HTR-8/SVneo (cell line): ENCODE results near the gene POU2F1.

ENCODE experiments used
- DNase-seq: peaks from one replicate; pipeline ENCODE4 v3.0.0; 2011; ENCODE audit warnings: low spot score, mixed read lengths; ENCODE audit not compliant: insufficient read length
- FAIRE-seq: peaks from 2 replicates; lab custom pipeline; 2011; peaks lifted over from hg19 to GRCh38; lab: Jason Lieb, UNC

The POU2F1 gene

GRCh38 chr1:167404161-167404888, 183.6 kb downstream of the POU2F1 start:
- FAIRE-seq (no peak), DNase-seq (no peak)

GRCh38 chr1:167404908-167405307, 184.2 kb downstream of the POU2F1 start:
- DNase-seq (no peak), FAIRE-seq (no peak)

- DNase-seq (no peak), FAIRE-seq (no peak)
Observed at GRCh38 chr1:167408355-167408754, 187.7 kb downstream of the POU2F1 start.

- DNase-seq (no peak), FAIRE-seq (no peak)
Observed at GRCh38 chr1:167409183-167409582, 188.5 kb downstream of the POU2F1 start.

- no peak for DNase-seq
- no peak for FAIRE-seq
Observed at GRCh38 chr1:167412072-167412471, 191.4 kb downstream of the POU2F1 start.

- DNase-seq (no peak), FAIRE-seq (no peak)
Observed at GRCh38 chr1:167412920-167413319, 192.2 kb downstream of the POU2F1 start.

- FAIRE-seq (no peak), DNase-seq (no peak)
Observed at GRCh38 chr1:167413328-167413727, 192.6 kb downstream of the POU2F1 start.

- DNase-seq = no peak
- FAIRE-seq = no peak
Observed at GRCh38 chr1:167416506-167416905, 195.8 kb downstream of the POU2F1 start.

- FAIRE-seq = no peak
- DNase-seq = no peak
Observed at GRCh38 chr1:167418391-167418790, 197.7 kb downstream of the POU2F1 start.

- FAIRE-seq (no peak), DNase-seq (no peak)
Observed at GRCh38 chr1:167419245-167419644, 198.6 kb downstream of the POU2F1 start.

GRCh38 chr1:167420510-167420909, 199.8 kb downstream of the POU2F1 start:
- no peak for FAIRE-seq
- DNase-seq = no peak

- FAIRE-seq = no peak
Observed at GRCh38 chr1:167423684-167424619, 203.3 kb downstream of the POU2F1 start.

GRCh38 chr1:167425482-167425881, 204.8 kb downstream of the POU2F1 start:
- FAIRE-seq (no peak), DNase-seq (no peak)

More at GRCh38 chr1:167423684-167424619, 203.3 kb downstream of the POU2F1 start:
- no peak for DNase-seq

- DNase-seq = no peak
- no peak for FAIRE-seq
Observed at GRCh38 chr1:167426716-167427115, 206.0 kb downstream of the POU2F1 start.

GRCh38 chr1:167427848-167428247, 207.2 kb downstream of the POU2F1 start:
- FAIRE-seq (no peak), DNase-seq (no peak)

- FAIRE-seq (no peak), DNase-seq (no peak)
Observed at GRCh38 chr1:167428395-167428794, 207.7 kb downstream of the POU2F1 start.

GRCh38 chr1:167429612-167430011, 208.9 kb downstream of the POU2F1 start:
- DNase-seq (no peak), FAIRE-seq (no peak)

GRCh38 chr1:167430134-167430848, 209.6 kb downstream of the POU2F1 start:
- FAIRE-seq = no peak

GRCh38 chr1:167430849-167431242, 210.2 kb downstream of the POU2F1 start:
- DNase-seq (no peak), FAIRE-seq (no peak)

More at GRCh38 chr1:167430134-167430848, 209.6 kb downstream of the POU2F1 start:
- DNase-seq = no peak

- FAIRE-seq (no peak), DNase-seq (no peak)
Observed at GRCh38 chr1:167431261-167431908, 210.7 kb downstream of the POU2F1 start.
